Measurements from ENCODE around the gene PREP. TPM values are rescaled to one million over a fixed set of nuclear protein-coding genes. Genes with fewer than 3 reads are reported as not detected.

PREP gene
- total RNA-seq, 1 donor from 2014 or later, result 21.4 TPM

- Histone ChIP-seq H3K9me3 (ENCODE audit: control insufficient read depth in 3 of 3, low read length in 3 of 3) (no peaks in the 10 kb centered on the region), H3K27me3 (ENCODE audit: control insufficient read depth in 3 of 3, insufficient read depth in 3 of 3, low read length in 3 of 3) (no peaks in the 10 kb centered on the region), H3K9ac (ENCODE audit: low read depth in 1 of 3, low read length in 3 of 3) (no peak overlapping the region), H3K4me3 (ENCODE audit: low read length in 3 of 3) (no peak overlapping the region), H3K36me3 (ENCODE audit: control insufficient read depth in 3 of 3, insufficient read depth in 3 of 3, low read length in 3 of 3) (peaks cover 6 to 21% (median 9%) of the 10 kb centered on the region in 3 donors), H3K4me1 (ENCODE audit: control insufficient read depth in 3 of 3, insufficient read depth in 3 of 3, low read length in 3 of 3) (peaks cover 14 to 33% (median 23%) of the 10 kb centered on the region in 3 donors), H3K27ac (ENCODE audit: low read depth, low read length) (no peak overlapping the region)
Observed at GRCh38 chr6:105320271-105320670, 82.6 kb downstream of the PREP start.

GRCh38 chr6:105319331-105319730, 83.6 kb downstream of the PREP start:
- H3K36me3 ChIP-seq (ENCODE audit: control insufficient read depth in 3 of 3, insufficient read depth in 3 of 3, low read length in 3 of 3), result peaks cover 6 to 24% (median 9%) of the 10 kb centered on the region in 3 donors
- H3K9ac ChIP-seq (ENCODE audit: low read depth in 1 of 3, low read length in 3 of 3), result no peak overlapping the region
- no peaks in the 10 kb centered on the region for H3K27me3 ChIP-seq (ENCODE audit: control insufficient read depth in 3 of 3, insufficient read depth in 3 of 3, low read length in 3 of 3)
- no peaks in the 10 kb centered on the region for H3K9me3 ChIP-seq (ENCODE audit: control insufficient read depth in 3 of 3, low read length in 3 of 3)
- no peak overlapping the region for H3K4me3 ChIP-seq (ENCODE audit: low read length in 3 of 3)
- peaks cover 6 to 25% (median 15%) of the 10 kb centered on the region in 3 donors for H3K4me1 ChIP-seq (ENCODE audit: control insufficient read depth in 3 of 3, insufficient read depth in 3 of 3, low read length in 3 of 3)
- no peak overlapping the region for H3K27ac ChIP-seq (ENCODE audit: low read depth, low read length)

- Histone ChIP-seq H3K4me1 (ENCODE audit: control insufficient read depth in 3 of 3, insufficient read depth in 3 of 3, low read length in 3 of 3) (peaks cover 2 to 23% (median 15%) of the 10 kb centered on the region in 3 donors), H3K27ac (ENCODE audit: low read depth, low read length) (no peak overlapping the region)
Observed at GRCh38 chr6:105318660-105319059, 84.2 kb downstream of the PREP start.

GRCh38 chr6:105317607-105318533, 85.0 kb downstream of the PREP start:
- Histone ChIP-seq H3K9ac (ENCODE audit: low read depth in 1 of 3, low read length in 3 of 3) (no peak overlapping the region), H3K27me3 (ENCODE audit: control insufficient read depth in 3 of 3, insufficient read depth in 3 of 3, low read length in 3 of 3) (no peaks in the 10 kb centered on the region), H3K36me3 (ENCODE audit: control insufficient read depth in 3 of 3, insufficient read depth in 3 of 3, low read length in 3 of 3) (peaks cover 1 to 15% (median 2%) of the 10 kb centered on the region in 3 donors), H3K4me3 (ENCODE audit: low read length in 3 of 3) (no peak overlapping the region), H3K27ac (ENCODE audit: low read depth, low read length) (no peak overlapping the region), H3K4me1 (ENCODE audit: control insufficient read depth in 3 of 3, insufficient read depth in 3 of 3, low read length in 3 of 3) (peaks cover 2 to 21% (median 13%) of the 10 kb centered on the region in 3 donors), H3K9me3 (ENCODE audit: control insufficient read depth in 3 of 3, low read length in 3 of 3) (no peaks in the 10 kb centered on the region)

More at GRCh38 chr6:105318660-105319059, 84.2 kb downstream of the PREP start:
- H3K9ac ChIP-seq (ENCODE audit: low read depth in 1 of 3, low read length in 3 of 3), result no peak overlapping the region
- no peak overlapping the region for H3K4me3 ChIP-seq (ENCODE audit: low read length in 3 of 3)
- H3K36me3 ChIP-seq (ENCODE audit: control insufficient read depth in 3 of 3, insufficient read depth in 3 of 3, low read length in 3 of 3), result peaks cover 6 to 22% (median 9%) of the 10 kb centered on the region in 3 donors
- no peaks in the 10 kb centered on the region for H3K9me3 ChIP-seq (ENCODE audit: control insufficient read depth in 3 of 3, low read length in 3 of 3)
- H3K27me3 ChIP-seq (ENCODE audit: control insufficient read depth in 3 of 3, insufficient read depth in 3 of 3, low read length in 3 of 3), result no peaks in the 10 kb centered on the region

GRCh38 chr6:105313211-105313610, 89.7 kb downstream of the PREP start:
- Histone ChIP-seq H3K27me3 (ENCODE audit: control insufficient read depth in 3 of 3, insufficient read depth in 3 of 3, low read length in 3 of 3) (no peaks in the 10 kb centered on the region), H3K9ac (ENCODE audit: low read depth in 1 of 3, low read length in 3 of 3) (no peak overlapping the region), H3K9me3 (ENCODE audit: control insufficient read depth in 3 of 3, low read length in 3 of 3) (no peaks in the 10 kb centered on the region), H3K4me3 (ENCODE audit: low read length in 3 of 3) (no peak overlapping the region), H3K4me1 (ENCODE audit: control insufficient read depth in 3 of 3, insufficient read depth in 3 of 3, low read length in 3 of 3) (peaks cover 0 to 20% (median 7%) of the 10 kb centered on the region in 3 donors), H3K36me3 (ENCODE audit: control insufficient read depth in 3 of 3, insufficient read depth in 3 of 3, low read length in 3 of 3) (peaks cover 0 to 14% (median 0%) of the 10 kb centered on the region in 3 donors), H3K27ac (ENCODE audit: low read depth, low read length) (no peak overlapping the region)

GRCh38 chr6:105310947-105311346, 91.9 kb downstream of the PREP start:
- H3K9ac ChIP-seq (ENCODE audit: low read depth in 1 of 3, low read length in 3 of 3), result no peak overlapping the region
- no peak overlapping the region for H3K4me3 ChIP-seq (ENCODE audit: low read length in 3 of 3)
- H3K9me3 ChIP-seq (ENCODE audit: control insufficient read depth in 3 of 3, low read length in 3 of 3), result no peaks in the 10 kb centered on the region
- no peak overlapping the region for H3K27ac ChIP-seq (ENCODE audit: low read depth, low read length)
- peaks cover 0 to 12% (median 0%) of the 10 kb centered on the region in 3 donors for H3K36me3 ChIP-seq (ENCODE audit: control insufficient read depth in 3 of 3, insufficient read depth in 3 of 3, low read length in 3 of 3)
- H3K27me3 ChIP-seq (ENCODE audit: control insufficient read depth in 3 of 3, insufficient read depth in 3 of 3, low read length in 3 of 3), result no peaks in the 10 kb centered on the region
- H3K4me1 ChIP-seq (ENCODE audit: control insufficient read depth in 3 of 3, insufficient read depth in 3 of 3, low read length in 3 of 3), result peaks cover 0 to 11% (median 0%) of the 10 kb centered on the region in 3 donors

GRCh38 chr6:105310371-105310770, 92.5 kb downstream of the PREP start:
- Histone ChIP-seq H3K36me3 (ENCODE audit: control insufficient read depth in 3 of 3, insufficient read depth in 3 of 3, low read length in 3 of 3) (peaks cover 0 to 11% (median 0%) of the 10 kb centered on the region in 3 donors), H3K9ac (ENCODE audit: low read depth in 1 of 3, low read length in 3 of 3) (no peak overlapping the region), H3K27ac (ENCODE audit: low read depth, low read length) (no peak overlapping the region), H3K9me3 (ENCODE audit: control insufficient read depth in 3 of 3, low read length in 3 of 3) (no peaks in the 10 kb centered on the region), H3K27me3 (ENCODE audit: control insufficient read depth in 3 of 3, insufficient read depth in 3 of 3, low read length in 3 of 3) (no peaks in the 10 kb centered on the region), H3K4me1 (ENCODE audit: control insufficient read depth in 3 of 3, insufficient read depth in 3 of 3, low read length in 3 of 3) (peaks cover 0 to 11% (median 0%) of the 10 kb centered on the region in 3 donors), H3K4me3 (ENCODE audit: low read length in 3 of 3) (no peak overlapping the region)

- Histone ChIP-seq H3K4me3 (ENCODE audit: low read length in 3 of 3) (no peak overlapping the region), H3K9me3 (ENCODE audit: control insufficient read depth in 3 of 3, low read length in 3 of 3) (no peaks in the 10 kb centered on the region), H3K36me3 (ENCODE audit: control insufficient read depth in 3 of 3, insufficient read depth in 3 of 3, low read length in 3 of 3) (peaks cover 0 to 8% (median 0%) of the 10 kb centered on the region in 3 donors), H3K4me1 (ENCODE audit: control insufficient read depth in 3 of 3, insufficient read depth in 3 of 3, low read length in 3 of 3) (peaks cover 0 to 11% (median 0%) of the 10 kb centered on the region in 3 donors), H3K27ac (ENCODE audit: low read depth, low read length) (no peak overlapping the region), H3K9ac (ENCODE audit: low read depth in 1 of 3, low read length in 3 of 3) (no peak overlapping the region), H3K27me3 (ENCODE audit: control insufficient read depth in 3 of 3, insufficient read depth in 3 of 3, low read length in 3 of 3) (no peaks in the 10 kb centered on the region)
Observed at GRCh38 chr6:105308840-105309239, 94.0 kb downstream of the PREP start.

GRCh38 chr6:105305521-105305920, 97.4 kb downstream of the PREP start:
- H3K4me1 ChIP-seq (ENCODE audit: control insufficient read depth in 3 of 3, insufficient read depth in 3 of 3, low read length in 3 of 3), result peaks cover 16 to 26% (median 17%) of the 10 kb centered on the region in 3 donors
- no peak overlapping the region for H3K27ac ChIP-seq (ENCODE audit: low read depth, low read length)
- no peaks in the 10 kb centered on the region for H3K9me3 ChIP-seq (ENCODE audit: control insufficient read depth in 3 of 3, low read length in 3 of 3)
- H3K36me3 ChIP-seq (ENCODE audit: control insufficient read depth in 3 of 3, insufficient read depth in 3 of 3, low read length in 3 of 3), result peaks cover 0 to 11% (median 2%) of the 10 kb centered on the region in 3 donors
- no peak overlapping the region for H3K9ac ChIP-seq (ENCODE audit: low read depth in 1 of 3, low read length in 3 of 3)
- no peak overlapping the region for H3K4me3 ChIP-seq (ENCODE audit: low read length in 3 of 3)
- no peaks in the 10 kb centered on the region for H3K27me3 ChIP-seq (ENCODE audit: control insufficient read depth in 3 of 3, insufficient read depth in 3 of 3, low read length in 3 of 3)

- H3K4me3 ChIP-seq (ENCODE audit: low read length in 3 of 3), result no peak overlapping the region
- H3K27me3 ChIP-seq (ENCODE audit: control insufficient read depth in 3 of 3, insufficient read depth in 3 of 3, low read length in 3 of 3), result no peaks in the 10 kb centered on the region
- peaks cover 0 to 11% (median 2%) of the 10 kb centered on the region in 3 donors for H3K36me3 ChIP-seq (ENCODE audit: control insufficient read depth in 3 of 3, insufficient read depth in 3 of 3, low read length in 3 of 3)
- H3K9me3 ChIP-seq (ENCODE audit: control insufficient read depth in 3 of 3, low read length in 3 of 3), result no peaks in the 10 kb centered on the region
- no peak overlapping the region for H3K27ac ChIP-seq (ENCODE audit: low read depth, low read length)
- peaks cover 16 to 25% (median 17%) of the 10 kb centered on the region in 3 donors for H3K4me1 ChIP-seq (ENCODE audit: control insufficient read depth in 3 of 3, insufficient read depth in 3 of 3, low read length in 3 of 3)
- no peak overlapping the region for H3K9ac ChIP-seq (ENCODE audit: low read depth in 1 of 3, low read length in 3 of 3)
Observed at GRCh38 chr6:105304825-105305224, 98.1 kb downstream of the PREP start.
